Fibroblast of skin of right biceps (primary cell): ENCODE data around the gene CRHR1.

ENCODE experiments used
- DNase-seq: peaks from one replicate; pipeline ENCODE4 v3.0.0-alpha.2; 2013

Gene CRHR1

DNA sequence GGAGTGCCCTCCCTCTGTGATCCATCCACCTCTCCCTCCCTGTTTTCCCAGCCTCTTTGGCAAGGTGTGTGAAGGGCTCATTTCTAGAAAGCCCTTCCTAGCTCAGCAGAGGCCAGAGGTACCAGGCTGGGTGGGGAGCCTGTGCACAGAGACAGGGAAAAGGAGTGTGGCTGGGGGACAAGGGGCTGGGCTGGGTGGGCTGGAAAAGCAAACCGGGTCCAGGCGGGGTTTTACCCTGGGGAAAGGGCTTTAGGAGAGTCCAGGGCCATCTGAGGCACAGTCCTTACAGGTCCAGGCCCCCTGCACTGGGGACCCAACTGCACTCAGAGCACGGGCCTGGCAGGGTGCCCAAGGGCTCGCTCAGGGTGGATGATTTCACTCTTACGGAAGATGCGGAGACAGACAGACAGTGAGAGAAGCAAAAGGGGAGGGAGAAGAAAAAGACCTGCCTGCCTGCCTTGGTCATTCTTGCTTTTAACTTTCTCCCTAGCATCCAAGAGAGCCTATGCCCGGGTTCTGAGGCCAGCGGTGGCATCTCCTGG lies 7.0 kb downstream of the CRHR1 start:
- DNase-seq = no peak

DNA sequence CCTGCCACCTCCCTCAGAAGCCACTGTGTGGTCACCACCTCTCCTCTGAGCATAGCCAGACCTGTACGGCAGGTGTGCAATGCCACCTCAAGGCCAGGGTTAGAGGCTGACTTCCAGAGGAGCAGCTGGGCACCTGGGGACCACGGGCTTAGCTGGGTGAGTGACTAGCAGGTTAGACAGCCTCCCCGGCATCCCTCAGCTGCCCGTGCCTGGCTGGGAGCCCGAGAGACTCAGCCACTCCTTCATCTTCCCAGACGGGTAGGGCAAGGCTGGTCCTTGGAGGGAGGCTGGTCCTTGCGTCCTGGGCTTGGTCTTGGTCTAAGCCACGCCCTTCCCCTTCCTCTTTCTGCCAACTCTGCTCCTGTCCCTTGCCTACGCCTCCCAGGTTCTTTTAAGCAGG lies 7.8 kb downstream of the CRHR1 start:
- DNase-seq = no peak

DNA sequence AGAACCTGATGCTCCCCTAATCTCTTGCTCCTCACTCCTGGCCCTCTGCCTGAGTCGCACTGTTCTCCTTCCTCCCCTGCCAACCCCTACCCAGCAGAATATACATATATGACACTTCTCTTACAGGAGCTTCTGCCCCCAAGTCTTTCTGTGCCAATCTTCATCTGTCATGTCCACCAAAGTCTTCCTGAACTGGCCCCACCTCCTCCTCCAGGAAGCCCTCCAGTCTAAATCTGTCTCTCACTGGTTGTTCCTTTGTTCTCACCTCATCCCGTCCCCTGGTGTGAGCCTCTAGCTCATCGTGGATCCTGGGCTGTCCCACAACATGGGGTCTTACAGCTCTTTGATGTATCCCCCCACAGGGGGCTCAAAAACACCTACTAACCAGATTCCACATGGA lies 8.3 kb downstream of the CRHR1 start:
- DNase-seq = no peak

DNA sequence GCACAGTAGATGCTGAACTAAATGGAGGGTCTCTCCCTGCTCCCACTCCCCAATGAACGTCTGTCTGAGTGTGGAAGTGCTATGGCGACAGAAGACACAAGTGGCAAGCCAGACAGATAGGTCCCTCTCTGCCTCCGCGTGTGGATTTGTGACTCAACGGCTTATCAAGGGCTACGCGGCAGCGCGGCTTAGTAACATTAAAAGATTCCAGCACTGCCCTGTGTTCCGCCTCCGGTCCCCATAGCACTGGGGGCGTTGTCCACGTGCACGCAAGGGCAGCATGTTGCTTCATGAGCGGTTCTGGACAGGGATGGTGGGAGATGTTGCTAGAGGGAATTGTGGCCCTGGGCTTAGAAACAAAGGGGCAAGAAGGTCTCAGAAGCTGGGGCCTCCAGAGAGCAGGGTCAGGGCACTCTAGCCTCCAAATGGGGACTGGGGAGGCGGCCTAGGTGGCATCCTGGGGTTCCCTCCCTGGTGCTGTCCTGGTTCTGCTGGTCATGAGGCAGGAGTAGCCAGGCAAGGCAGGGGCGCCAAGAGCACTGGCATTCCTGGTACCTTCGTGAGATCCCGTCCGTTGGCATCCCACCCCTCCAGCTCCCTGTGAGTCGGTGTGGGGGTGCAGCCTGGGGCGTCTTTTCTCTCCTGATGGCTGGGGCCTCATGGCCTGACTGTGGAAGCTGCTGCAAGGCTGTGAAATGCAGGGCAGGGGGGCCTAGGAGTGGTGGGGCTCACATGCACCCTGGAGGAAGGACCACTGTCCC lies 9.1 kb downstream of the CRHR1 start:
- DNase-seq = no peak

DNA sequence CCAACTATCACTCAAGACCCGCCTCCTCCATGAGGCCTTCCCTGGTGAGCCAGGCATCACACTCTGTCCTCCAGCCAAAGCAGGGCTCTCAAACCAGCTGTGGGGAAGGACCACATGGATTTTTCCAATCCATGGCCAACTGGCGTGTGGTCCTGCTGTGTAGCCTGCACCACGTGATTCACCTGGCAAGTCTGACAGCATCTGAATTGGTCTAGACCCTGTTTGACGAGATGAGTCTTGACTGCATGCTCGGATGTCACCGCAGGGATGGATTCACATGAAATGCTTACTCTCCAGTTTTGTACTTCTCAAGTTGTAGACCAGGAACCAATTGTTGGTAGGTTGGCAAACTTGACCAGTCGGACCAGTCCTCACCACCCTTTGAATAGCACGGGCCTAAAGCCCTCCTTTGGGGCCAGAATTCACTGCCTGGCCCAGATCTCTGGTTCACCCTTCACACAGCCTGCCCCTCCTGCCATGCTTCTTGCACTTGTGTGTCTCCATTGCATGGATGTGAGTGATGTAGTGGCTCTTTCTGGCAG lies 9.9 kb downstream of the CRHR1 start:
- DNase-seq = no peak

DNA sequence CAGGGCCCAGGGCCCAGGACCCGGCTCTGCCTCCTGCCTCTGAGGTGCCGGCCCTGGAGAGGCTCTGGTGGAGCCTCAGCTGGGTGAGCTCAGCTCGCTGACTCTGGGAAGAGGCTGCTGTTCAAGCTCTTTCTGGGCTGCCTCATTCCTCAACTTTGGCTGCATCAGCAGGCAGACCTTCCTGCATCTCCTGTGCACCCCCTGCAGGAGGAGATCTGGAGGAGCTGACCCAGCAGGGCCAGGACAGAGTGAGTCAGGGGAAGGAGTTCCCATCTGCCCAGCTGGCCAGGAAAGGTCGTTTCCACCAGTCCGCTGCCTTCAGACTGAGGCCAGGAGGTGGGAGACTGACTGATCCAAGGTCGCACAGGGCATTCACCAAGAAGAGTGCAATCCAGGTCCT lies 10.7 kb downstream of the CRHR1 start:
- DNase-seq = no peak

DNA sequence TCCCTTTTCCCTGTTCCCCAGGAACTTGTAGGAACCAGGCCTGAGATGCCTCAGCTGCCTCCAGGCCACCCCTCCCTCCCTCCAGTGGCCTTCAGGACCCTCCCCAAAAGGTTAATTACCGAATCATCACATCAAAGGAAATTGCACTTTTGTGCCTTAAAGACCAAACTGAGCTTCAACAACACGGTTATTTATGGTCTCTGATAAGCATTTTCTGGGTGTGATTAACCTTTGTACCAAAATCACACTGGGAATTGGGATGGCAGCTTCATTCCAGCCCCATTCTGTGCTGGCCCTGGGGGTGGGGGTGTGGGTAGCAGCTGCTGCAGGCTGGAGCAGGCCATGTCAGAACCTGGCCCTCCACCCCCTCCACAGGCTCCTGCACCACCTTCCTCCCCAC lies 16.7 kb downstream of the CRHR1 start:
- no peak for DNase-seq

DNA sequence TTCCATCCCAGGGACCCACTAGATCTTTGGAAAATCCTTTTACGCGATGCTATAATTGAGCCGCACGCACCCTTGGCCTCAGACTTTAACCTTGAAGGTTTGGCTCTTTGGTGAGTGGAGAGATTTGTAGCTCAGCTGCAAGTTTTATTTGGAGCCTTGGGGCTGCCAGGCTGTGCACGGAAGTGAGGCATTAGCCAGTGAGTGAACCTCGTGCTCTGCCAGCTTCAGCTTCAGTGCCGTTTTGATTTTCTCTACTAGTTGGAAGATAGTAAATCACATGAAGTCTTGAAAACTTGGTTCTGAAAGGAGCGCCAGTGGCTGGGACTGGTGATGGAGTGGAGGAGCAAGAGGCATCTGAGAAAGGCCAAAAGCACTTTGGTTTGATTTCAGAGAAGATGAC lies 17.3 kb downstream of the CRHR1 start:
- no peak for DNase-seq

DNA sequence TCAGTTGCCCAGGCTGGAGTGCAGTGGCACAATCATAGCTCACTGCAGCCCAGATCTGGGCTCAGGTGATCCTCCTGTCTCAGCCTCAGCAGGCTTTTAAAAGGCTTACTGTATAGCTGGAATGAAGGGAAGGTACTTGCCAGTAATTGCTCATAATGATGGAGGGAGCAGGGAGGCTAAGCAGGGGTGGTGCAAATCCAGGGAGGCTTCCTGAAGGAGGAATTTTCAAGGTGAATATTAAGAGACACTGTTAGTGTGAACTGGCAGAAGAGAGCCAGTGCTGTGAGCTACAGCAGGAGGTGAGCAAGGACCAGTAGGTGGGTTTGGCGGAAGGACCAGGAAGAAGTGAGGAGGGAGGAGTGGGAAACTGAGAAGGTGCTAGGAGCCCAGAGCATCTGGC lies 24.7 kb downstream of the CRHR1 start:
- DNase-seq = no peak

DNA sequence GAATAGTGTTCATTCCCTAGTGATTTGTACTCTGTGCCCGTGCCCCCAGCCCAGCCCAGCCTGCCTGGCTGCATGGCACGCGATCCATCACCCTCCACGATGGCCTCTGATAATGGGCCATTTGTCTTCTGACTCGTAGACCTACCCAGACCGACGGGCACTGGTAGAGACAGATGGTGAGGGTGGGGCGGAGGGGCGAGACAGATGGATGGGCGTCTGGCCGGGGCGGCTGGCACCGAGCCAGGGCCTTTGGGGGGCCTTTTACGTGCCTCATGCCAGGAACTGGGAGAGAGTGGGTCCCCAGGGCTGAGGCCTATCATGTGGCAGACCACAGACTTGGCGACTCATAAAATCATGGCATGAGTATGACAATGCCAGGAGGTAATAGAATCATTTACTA lies 25.4 kb downstream of the CRHR1 start:
- no peak for DNase-seq

DNA sequence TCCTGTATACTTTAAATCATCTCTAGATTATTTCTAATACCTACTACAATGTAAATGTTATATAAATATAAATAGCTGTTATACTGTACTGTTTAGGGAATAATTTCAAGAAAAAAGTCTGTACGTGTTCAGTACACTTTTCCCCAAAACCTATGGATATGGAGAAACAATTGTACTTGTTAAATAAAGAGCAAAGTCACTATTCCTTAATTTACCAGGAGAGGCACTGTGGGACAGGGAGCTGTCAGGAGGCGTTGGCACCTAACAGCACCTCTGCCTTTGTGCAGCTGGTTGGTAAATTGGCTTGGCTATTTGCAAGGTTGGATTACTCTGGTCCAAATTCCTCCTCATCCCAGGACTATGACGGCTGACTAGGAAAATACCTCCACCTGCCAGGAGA lies 28.0 kb downstream of the CRHR1 start:
- peak; percentile 10 for DNase-seq

DNA sequence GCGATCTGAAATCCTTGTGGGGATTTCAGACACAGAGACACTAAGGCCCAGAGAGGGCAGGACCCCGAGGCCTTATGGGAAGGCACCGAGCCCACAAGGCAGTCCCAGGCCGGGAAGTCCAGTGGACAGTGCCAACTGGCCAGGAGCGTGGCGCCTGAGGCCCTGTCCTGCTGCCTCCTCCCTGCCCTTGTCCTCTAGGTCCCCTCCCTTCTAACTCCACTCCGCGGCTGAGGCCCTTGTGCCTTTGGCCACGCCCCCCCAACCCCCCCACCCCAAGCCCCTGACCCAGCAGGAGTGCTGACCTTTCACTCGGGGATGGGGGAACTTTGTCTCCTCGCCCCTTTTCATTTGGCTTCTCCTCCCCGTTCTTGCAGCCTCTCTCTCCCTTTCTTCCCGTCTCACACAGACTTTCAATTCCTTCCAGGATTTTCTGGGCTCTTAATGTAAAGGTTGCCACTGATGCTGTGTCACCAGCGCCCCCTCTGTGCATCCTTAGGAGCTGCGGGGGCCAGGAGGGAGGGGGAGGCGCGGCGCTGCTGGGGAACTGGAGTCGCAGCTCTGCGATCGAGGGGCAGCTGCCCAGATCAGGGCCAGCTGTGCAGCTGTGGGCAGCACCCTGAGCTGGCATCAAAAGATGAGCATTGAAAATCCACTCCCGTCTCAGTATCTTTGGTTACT lies 29.1 kb downstream of the CRHR1 start:
- no peak for DNase-seq

DNA sequence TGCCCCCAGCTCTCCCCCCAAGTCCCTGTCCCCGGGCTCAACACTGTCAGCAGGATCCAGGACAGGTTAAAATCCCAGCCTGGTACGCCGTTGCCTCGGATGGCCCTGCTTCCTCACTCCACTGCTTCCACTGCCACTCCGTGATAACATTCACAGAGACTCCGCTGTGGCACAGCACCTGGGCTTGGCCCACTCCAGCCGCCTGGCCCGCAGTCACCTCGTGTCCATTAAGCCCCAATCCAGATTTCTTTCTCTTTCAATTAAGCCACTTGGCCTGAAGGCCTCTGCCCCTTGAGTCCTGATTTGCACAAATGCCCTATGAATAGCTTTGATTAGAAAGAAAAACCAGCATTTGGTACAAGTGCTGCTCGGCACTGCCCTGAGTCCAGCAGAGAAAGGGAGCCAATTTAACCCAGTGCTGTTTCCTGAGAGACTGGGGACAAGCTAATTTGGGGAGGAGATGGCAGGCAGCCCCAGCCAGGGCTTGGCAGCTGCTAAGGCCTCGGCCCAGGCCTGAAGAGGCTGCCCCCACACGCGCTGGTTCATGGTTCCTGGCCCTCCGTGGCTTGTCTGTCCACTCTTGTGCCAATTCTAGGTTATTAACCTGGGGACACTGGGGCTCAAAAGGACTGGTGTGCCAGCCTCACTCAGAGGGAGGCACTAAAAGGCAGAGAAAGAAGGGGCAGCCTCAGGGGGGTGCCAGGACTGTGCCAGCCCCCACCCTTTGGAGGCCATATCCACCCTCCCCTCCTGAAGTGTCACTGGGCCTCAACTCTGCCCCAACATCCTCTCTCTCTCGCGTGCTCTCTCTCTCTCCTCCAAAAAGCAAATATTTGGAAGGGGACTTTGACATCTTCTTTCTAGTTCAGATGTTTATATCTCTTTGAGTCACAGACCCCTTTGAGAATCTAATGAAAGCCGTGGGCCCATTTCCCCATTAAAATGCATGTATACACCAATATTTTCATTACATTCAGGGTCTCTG lies 30.8 kb downstream of the CRHR1 start:
- DNase-seq = no peak

DNA sequence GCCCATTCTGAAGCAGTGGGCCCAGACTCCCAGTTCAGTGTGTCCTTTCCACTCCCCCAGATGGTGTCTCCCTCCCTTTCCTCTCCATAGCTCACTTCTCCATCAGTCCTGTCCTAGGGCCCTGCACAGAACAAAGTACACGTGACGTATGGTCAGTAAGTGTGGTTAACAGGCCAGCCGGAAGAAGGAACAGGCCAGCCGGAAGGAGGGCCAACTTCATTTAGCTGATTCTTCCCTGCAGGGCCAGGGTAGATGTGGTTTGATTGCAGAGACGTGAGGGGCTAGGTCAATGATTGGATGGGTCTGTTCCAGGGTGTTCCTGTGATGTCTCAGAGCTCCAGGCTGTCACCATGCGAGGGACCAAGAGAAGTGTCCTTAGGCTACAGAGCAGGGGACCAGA lies 31.6 kb downstream of the CRHR1 start:
- no peak for DNase-seq

DNA sequence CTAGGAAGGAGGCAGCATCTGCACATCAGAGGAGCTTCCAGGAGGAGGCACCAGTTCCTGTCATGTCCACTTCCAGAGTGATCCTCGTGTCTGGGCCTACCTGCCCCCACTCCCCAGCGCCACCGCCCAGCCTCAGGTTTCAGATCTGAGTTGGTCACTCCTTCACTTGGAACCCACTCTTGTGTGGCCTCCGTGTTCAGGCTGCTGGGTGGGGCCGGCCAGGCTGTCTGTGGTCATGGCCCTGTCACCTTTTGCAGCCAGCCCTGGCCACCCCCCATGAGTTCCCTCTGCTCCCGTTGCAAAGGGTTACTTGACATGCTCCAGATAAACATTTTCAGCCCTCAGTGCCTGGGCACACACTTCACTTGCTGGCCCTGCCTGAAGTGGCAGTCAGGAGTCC lies 33.9 kb downstream of the CRHR1 start:
- no peak for DNase-seq

DNA sequence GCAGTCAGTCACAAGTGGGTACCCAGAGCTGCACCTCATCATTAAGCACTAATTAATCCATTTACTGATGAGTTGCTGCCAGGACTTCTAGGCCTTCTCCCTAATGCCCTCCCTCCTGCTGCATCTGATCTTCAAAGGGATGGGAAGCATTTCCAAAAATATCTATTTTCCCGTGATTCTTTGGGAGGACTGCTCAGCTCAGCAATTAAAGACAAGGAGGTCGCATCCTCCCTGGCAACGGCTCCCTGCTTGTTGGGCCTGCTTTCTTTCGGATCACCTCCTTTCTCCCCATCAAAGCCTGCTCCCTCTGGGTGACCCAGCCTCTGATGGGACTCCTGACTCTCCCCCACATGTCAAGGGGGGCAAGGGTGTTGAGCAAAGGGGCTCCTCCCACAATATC lies 34.6 kb downstream of the CRHR1 start:
- no peak for DNase-seq

DNA sequence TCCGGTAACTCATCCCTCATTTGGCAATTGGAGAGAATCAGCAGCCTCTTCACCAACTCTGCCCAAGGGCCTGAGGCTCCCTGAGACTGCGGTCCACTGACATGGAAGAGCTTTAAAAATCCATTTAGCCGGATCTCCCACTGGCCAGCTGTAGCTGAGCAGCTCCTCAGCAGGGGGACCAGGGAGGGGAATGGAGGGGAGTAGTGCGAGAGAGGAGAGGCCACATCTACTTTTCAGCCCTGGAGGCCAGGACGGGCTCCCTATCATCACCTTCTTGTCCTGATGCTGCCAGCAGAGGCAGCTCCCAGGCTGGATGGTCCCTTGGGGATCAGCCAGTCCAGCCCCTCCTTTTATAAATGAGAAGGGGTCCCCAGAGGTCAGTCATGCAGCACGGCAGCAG lies 35.5 kb downstream of the CRHR1 start:
- no peak for DNase-seq

DNA sequence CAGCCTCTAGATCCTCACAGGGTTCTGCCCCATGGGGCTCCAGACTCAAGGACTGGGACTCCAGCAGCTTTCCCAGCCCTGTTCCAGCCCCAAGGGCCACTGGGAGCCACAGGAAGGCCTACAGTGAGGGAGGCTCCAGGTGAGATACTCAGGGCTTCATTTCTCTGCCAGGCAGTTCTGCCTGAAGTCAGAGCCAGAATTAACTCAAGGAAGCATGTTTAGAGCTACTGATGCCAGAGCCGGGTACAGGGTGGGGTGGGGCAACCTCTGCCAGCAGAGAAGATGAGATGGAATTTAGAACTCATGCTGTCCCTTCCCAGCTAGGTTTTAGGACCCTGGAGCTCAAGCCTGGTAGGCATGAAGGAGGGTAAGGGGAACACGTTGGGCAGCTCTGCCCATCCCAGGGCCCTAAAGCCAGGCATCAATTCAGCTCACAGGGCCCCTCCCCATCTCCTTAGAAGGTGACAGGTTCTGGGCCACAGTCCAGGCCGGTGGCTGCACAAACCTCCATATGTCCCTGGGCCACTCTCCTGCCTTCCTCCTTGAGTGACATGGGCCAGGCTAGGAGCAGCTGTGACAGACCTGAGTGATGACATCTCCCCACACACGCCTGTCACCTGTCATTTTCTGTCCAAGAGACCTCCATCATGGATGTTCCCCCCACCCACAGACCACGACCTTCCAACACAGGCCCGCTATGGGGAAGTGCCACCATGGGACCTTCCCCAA lies 36.1 kb downstream of the CRHR1 start:
- DNase-seq = no peak

DNA sequence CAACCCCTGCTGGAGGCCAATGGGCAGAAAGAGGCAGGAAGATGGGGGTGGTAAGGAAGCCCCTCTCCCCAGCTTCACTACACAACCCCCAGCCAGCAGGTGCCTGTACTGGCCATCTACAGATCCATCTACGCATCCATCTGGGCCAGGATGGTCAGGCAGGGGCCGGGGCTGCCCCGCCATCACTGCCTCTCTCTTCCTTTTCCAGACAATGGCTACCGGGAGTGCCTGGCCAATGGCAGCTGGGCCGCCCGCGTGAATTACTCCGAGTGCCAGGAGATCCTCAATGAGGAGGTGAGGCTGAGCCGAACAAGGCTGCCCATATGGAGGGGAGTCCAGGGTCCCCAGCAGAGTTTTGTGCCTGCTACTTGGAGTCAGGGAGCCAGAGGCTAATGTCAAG lies 37.0 kb downstream of the CRHR1 start:
- DNase-seq = no peak

DNA sequence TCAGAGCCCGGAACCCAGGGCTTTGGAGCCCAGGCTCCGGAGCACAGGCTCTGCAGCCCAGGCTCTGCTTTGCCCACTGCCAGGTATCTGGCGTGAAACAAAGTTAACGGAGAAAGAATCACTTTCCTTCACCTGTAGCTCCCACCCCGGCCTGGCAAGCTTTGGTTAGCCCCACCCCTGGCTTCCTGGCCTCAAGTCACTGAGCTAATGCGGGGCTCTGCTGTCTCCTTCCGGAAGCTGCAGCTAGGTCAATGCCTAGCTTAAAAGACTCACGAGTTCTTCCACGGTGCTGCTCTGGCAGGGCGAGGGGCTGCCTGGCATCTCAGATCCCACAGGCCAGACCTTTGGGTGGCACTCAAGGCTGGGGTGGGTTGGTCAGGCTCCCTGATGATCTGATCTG lies 39.5 kb downstream of the CRHR1 start:
- DNase-seq = no peak

DNA sequence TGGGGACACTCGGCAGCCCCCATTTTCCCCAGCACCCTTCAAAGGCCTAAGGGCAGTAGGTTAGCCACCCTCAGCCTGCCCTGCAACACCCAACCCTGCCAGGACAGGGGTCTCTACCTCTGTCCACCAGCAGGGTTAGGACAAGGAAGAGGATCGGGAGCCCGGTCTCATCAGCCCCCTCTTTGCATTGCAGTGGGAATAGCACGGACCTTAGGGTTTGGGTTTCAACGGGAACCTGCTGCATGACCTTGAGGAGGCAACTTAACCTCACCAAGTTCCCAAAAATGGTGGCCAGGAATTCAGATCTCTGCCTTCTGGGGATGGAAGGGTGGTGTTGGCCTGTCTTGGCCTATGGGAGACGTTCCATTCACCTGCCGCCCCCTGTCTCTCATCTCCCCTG lies 40.4 kb downstream of the CRHR1 start:
- no peak for DNase-seq

DNA sequence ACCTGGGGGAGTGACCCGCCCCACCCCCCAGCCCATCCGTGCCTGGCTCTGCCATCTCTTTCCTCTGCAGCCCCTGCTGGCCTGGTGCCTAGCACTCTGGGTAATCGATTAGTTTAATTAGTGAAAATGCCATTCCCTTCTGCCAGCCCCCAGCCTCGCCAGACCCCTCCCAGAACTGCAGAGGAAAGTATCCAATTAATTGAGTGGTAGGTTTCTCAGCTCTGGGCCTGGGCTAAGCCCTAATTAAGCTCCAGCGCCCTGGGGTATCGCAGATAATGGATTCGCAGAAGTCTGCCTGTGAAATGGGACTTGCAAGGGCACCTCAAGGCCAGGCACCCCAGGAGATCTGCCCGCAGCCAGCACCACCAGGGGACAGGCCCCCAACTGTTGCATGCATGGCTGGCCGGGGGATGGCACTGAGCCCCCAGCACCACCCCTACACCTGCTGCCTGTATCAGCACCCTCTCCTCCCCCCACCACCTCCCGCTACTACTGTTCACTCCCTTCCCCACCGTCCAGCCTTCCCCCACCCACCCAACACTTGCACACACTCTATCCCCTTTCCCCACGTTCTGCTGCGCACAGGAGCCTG lies 40.9 kb downstream of the CRHR1 start:
- no peak for DNase-seq
